GM12872 (cell line): ENCODE data around the gene IQCM.

Experiments
- TF ChIP-seq, protein P1 (sequence below): IDR thresholded peaks from 3 replicates; pipeline ENCODE4 v1.5.1; 2011; ENCODE audit warnings: low read depth, mild to moderate bottlenecking, low read length, moderate library complexity; ENCODE audit not compliant: insufficient read depth

IQCM gene

DNA sequence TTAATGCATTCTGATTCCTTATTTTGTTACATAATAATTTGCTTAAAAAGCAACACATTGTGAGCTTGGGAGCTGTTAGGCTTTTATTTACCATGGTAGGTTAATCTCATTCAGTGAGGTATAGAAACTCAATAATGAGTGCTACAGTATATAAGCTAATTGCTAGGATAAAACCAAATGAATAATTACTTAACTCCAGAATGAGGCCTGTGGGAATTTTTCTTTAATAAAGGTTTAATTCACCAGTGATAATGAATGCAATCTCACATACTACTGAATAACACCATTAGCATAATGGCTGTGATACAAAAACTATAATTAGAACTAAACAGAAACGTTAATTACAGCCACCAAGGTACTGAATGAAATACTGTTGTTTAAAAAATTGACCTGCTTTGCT lies 326.3 kb downstream of the IQCM start:
- TF ChIP-seq, protein P1, sequence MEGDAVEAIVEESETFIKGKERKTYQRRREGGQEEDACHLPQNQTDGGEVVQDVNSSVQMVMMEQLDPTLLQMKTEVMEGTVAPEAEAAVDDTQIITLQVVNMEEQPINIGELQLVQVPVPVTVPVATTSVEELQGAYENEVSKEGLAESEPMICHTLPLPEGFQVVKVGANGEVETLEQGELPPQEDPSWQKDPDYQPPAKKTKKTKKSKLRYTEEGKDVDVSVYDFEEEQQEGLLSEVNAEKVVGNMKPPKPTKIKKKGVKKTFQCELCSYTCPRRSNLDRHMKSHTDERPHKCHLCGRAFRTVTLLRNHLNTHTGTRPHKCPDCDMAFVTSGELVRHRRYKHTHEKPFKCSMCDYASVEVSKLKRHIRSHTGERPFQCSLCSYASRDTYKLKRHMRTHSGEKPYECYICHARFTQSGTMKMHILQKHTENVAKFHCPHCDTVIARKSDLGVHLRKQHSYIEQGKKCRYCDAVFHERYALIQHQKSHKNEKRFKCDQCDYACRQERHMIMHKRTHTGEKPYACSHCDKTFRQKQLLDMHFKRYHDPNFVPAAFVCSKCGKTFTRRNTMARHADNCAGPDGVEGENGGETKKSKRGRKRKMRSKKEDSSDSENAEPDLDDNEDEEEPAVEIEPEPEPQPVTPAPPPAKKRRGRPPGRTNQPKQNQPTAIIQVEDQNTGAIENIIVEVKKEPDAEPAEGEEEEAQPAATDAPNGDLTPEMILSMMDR: no peak

GRCh38 chr4:149486861-149487260 lies 328.8 kb downstream of the IQCM start:
- TF ChIP-seq, protein P1: no peak

- TF ChIP-seq, protein P1: no peak
Measured at GRCh38 chr4:149466446-149466845, 349.2 kb downstream of the IQCM start.

DNA sequence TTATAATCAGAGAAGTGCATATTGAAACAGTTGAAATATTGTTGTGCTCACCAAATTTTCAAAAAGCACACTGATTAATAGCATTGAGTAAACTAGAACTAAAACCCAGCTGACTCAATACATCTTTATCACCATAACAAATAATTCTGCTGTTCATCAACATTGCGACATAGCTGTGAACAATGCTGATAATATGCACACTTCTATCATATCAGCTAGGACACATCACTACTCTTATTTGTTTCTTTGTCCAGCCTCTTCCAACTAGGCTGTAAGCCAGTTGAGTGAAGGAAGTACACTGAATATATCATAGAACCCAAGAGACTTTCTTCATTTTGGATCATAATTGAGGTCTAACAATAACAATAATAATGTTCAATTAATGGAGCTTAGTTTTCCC lies 349.7 kb downstream of the IQCM start:
- TF ChIP-seq, protein P1: no peak

- TF ChIP-seq, protein P1: no peak
Measured at GRCh38 chr4:149443537-149443936, 372.1 kb downstream of the IQCM start.

DNA sequence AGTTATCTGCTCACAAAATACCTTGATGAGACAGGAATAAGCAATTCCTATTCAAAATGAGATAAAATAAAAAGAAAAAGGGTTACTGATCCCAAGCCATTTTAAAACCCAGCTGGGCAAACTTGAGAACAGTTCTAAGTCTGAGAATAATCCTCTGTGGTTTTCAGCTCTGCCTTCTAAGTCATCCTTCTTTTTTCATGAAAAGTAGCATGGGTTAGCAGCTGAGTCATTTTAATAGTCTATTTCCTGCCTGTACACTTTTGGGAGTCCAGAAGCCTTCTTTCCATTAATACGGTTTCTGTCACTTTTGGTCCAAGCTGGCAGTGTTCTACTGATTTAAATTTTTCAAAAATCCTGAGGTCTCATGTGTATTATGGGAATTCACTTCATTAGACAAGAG lies 374.3 kb downstream of the IQCM start:
- TF ChIP-seq, protein P1: no peak

- TF ChIP-seq, protein P1: no peak
Measured at GRCh38 chr4:149426461-149426860, 389.2 kb downstream of the IQCM start.

DNA sequence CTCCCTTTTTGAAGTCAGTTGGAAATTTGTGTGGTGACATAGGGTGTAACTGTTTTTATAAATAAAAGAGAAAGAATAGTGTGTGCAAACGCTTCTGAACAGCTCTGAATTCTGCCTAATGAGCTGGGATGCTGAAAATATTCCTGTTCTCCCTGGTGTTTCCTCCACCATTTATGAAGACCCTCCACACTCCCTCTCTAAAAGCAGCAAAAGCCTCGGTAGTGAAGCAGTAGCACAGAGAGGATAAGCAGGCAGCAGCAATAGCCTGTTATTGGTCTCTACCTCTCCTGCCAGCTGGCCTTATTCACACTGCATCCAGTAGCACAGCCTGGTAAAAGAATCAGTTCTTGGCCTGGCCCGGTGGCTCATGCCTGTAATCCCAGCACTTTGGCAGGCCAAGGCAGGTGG lies 406.1 kb downstream of the IQCM start:
- TF ChIP-seq, protein P1: no peak
